ENCODE measurements around the gene FGD6.

- TF ChIP-seq CTCF (IDR thresholded peaks at IDR 0.05) (no peak), POLR2A (IDR thresholded peaks at IDR 0.05) (no peak)
Measured at GRCh38 chr12:95126736-95127135, 90.5 kb downstream of the FGD6 start.

Measured in testis (tissue), 2 donors.